Uterus (tissue), 4 donors: ENCODE data around the gene ATP5PD. TPM values are rescaled to one million over a fixed set of nuclear protein-coding genes. Genes with fewer than 3 reads are reported as not detected.

Source experiments
- DNase-seq, 2 donors: peaks; one replicate each; pipeline ENCODE4 v3.0.0-alpha.2; 2019 to 2020
- H3K27ac ChIP-seq, 2 donors: fragments of 200-600 bp; sonication (generic); 1 replicate in 1 of 2; 2 replicates in 1 of 2; pipeline ENCODE4 v1.5.1; 2016 to 2018
- H3K27me3 ChIP-seq, 2 donors: fragments of 200-600 bp; sonication (generic); one replicate each; pipeline ENCODE4 v1.5.1; 2018 to 2019; ENCODE audit warnings: control low read depth in 1 of 2
- H3K36me3 ChIP-seq, 2 donors: fragments of 200-600 bp; sonication (generic); one replicate each; pipeline ENCODE4 v1.5.1; 2019; ENCODE audit warnings: control low read depth in 1 of 2
- H3K4me1 ChIP-seq, 2 donors: fragments of 200-600 bp; sonication (generic); one replicate each; pipeline ENCODE4 v1.5.1; 2018 to 2019; ENCODE audit warnings: control low read depth in 1 of 2
- H3K4me3 ChIP-seq, 2 donors: fragments of 200-600 bp; sonication (generic); 1 replicate in 1 of 2; 2 replicates in 1 of 2; pipeline ENCODE4 v1.5.1; 2018 to 2019; ENCODE audit warnings: mild to moderate bottlenecking in 1 of 2
- H3K9me3 ChIP-seq, 2 donors: fragments of 200-600 bp; sonication (generic); one replicate each; pipeline ENCODE4 v1.5.1; 2019; ENCODE audit warnings: control low read depth in 1 of 2
- CTCF ChIP-seq, 4 experiments: fragments of 200-600 bp in 2 of 4; fragments of 450-650 bp in 2 of 4; sonication (generic) in 2 of 4; IDR thresholded peaks; one replicate each; pipeline ENCODE4 v1.5.1; 2016 to 2019; ENCODE audit warnings: antibody characterized with exemption in 4 of 4, mild to moderate bottlenecking in 2 of 4, moderate library complexity in 1 of 4
- POLR2A ChIP-seq, 2 donors: fragments of 450-650 bp; IDR thresholded peaks; one replicate each; pipeline ENCODE4 v1.6.1; 2016; ENCODE audit warnings: antibody characterized with exemption in 2 of 2, mild to moderate bottlenecking in 1 of 2, moderate library complexity in 1 of 2
- intact Hi-C: fragments of 100-400 bp; cut with DNase I; formaldehyde crosslinking; loops from one replicate; pipeline ENCODE4 v1.15.1; 2023; ENCODE audit warnings: low total_unique reads
- total RNA-seq, 4 donors: library from RNA; depleted of rRNA in 3 of 4; stranded (reverse); fragments of >200 nt in 3 of 4; gene quantifications; one replicate each; pipeline versions ENCODE4 v1.1.0 to v1.2.4, GENCODE V29; 2014 to 2023
- donor health status: DM: yes; HTN: yes; CAD: no.

The ATP5PD gene
- total RNA-seq, 4 donors from 2014 or later = 117 to 282 (median 168) TPM

- TF ChIP-seq CTCF (IDR thresholded peaks at IDR 0.05) (peak in 1 of 4 experiments; percentile 11), POLR2A (IDR thresholded peaks at IDR 0.05) (no peak)
- no peaks in the 10 kb centered on the region for H3K36me3 ChIP-seq
- DNase-seq = no peak
- no peak overlapping the region for H3K27ac ChIP-seq
- H3K9me3 ChIP-seq = no peaks in the 10 kb centered on the region
- H3K4me3 ChIP-seq = no peak overlapping the region
- H3K27me3 ChIP-seq = no peaks in the 10 kb centered on the region
- H3K4me1 ChIP-seq = no peaks in the 10 kb centered on the region
- intact Hi-C loops = no loop called here
Observed at GRCh38 chr17:75069783-75070182, 23.0 kb upstream of the ATP5PD start.

- H3K4me3 ChIP-seq = no peak overlapping the region
- TF ChIP-seq CTCF (IDR thresholded peaks at IDR 0.05) (no peak), POLR2A (IDR thresholded peaks at IDR 0.05) (no peak)
- intact Hi-C loops = no loop called here
- no peaks in the 10 kb centered on the region for H3K4me1 ChIP-seq
- DNase-seq = no peak
- H3K27me3 ChIP-seq = no peaks in the 10 kb centered on the region
- no peaks in the 10 kb centered on the region for H3K9me3 ChIP-seq
- H3K27ac ChIP-seq = no peak overlapping the region
- H3K36me3 ChIP-seq = no peaks in the 10 kb centered on the region
Observed at GRCh38 chr17:75068750-75069149, 22.0 kb upstream of the ATP5PD start.

- Histone ChIP-seq H3K4me1 (no peaks in the 10 kb centered on the region), H3K27me3 (no peaks in the 10 kb centered on the region), H3K9me3 (no peaks in the 10 kb centered on the region), H3K4me3 (no peak overlapping the region), H3K36me3 (no peaks in the 10 kb centered on the region), H3K27ac (no peak overlapping the region)
- intact Hi-C loops = no loop called here
- TF ChIP-seq POLR2A (IDR thresholded peaks at IDR 0.05) (no peak), CTCF (IDR thresholded peaks at IDR 0.05) (no peak)
- no peak for DNase-seq
Observed at GRCh38 chr17:75067856-75068255, 21.1 kb upstream of the ATP5PD start.

GRCh38 chr17:75065562-75066151, 18.9 kb upstream of the ATP5PD start:
- Histone ChIP-seq H3K4me1 (no peaks in the 10 kb centered on the region), H3K4me3 (no peak overlapping the region), H3K9me3 (no peaks in the 10 kb centered on the region), H3K27ac (no peak overlapping the region), H3K27me3 (no peaks in the 10 kb centered on the region), H3K36me3 (no peaks in the 10 kb centered on the region)
- TF ChIP-seq POLR2A (IDR thresholded peaks at IDR 0.05) = no peak
- TF ChIP-seq CTCF (IDR thresholded peaks at IDR 0.05) = no peak
- intact Hi-C loops = no loop called here
- DNase-seq = no peak

GRCh38 chr17:75064867-75065561, 18.2 kb upstream of the ATP5PD start:
- no peak for DNase-seq
- Histone ChIP-seq H3K4me1 (no peaks in the 10 kb centered on the region), H3K9me3 (no peaks in the 10 kb centered on the region), H3K27ac (no peak overlapping the region), H3K36me3 (no peaks in the 10 kb centered on the region), H3K27me3 (no peaks in the 10 kb centered on the region), H3K4me3 (no peak overlapping the region)
- intact Hi-C loops = no loop called here
- TF ChIP-seq POLR2A (IDR thresholded peaks at IDR 0.05) (no peak), CTCF (IDR thresholded peaks at IDR 0.05) (no peak)
